Stimulated activated CD4-positive, alpha-beta T cell treated with anti-CD3 and anti-CD28 coated beads, TNF-alpha, amount 100 ng/mL, for 1 hour (primary cell): ENCODE results near the gene RTN4R.
"Not testable (repeated sequence)": the region's sequence is repeated elsewhere in the genome, so short reads cannot be mapped to it uniquely, and the experiment has no call there.

ENCODE experiments used
- DNase-seq, 3 donors: peaks; one replicate each; pipeline ENCODE4 v3.0.0-alpha.2; 2020; ENCODE audit warnings: low read depth in 3 of 3, low spot score in 1 of 3

RTN4R gene

GRCh38 chr22:20305894-20306645, 38.0 kb upstream of the RTN4R start:
- no peak for DNase-seq

- DNase-seq: not testable (repeated sequence)
These were observed 37.2 kb upstream of the RTN4R start for GRCh38 chr22:20305230-20305893.

GRCh38 chr22:20304646-20305045, 36.5 kb upstream of the RTN4R start:
- DNase-seq: no peak

- DNase-seq: not testable (repeated sequence)
These were observed 35.1 kb upstream of the RTN4R start for GRCh38 chr22:20303229-20303534.

GRCh38 chr22:20302438-20303228, 34.5 kb upstream of the RTN4R start:
- no peak for DNase-seq

GRCh38 chr22:20299746-20300136, 31.6 kb upstream of the RTN4R start:
- DNase-seq: no peak

GRCh38 chr22:20298803-20299745, 31.0 kb upstream of the RTN4R start:
- peak; percentile 79 to 92 (median 85) for DNase-seq

GRCh38 chr22:20298110-20298802, 30.1 kb upstream of the RTN4R start:
- DNase-seq: no peak

- no peak for DNase-seq
These were observed 29.4 kb upstream of the RTN4R start for GRCh38 chr22:20297414-20298109.

- no peak for DNase-seq
These were observed 28.5 kb upstream of the RTN4R start for GRCh38 chr22:20296598-20296997.

- DNase-seq: no peak
These were observed 27.3 kb upstream of the RTN4R start for GRCh38 chr22:20295262-20296064.

- no peak for DNase-seq
These were observed 24.6 kb upstream of the RTN4R start for GRCh38 chr22:20292673-20293232.

GRCh38 chr22:20292108-20292507, 24.0 kb upstream of the RTN4R start:
- no peak for DNase-seq

- DNase-seq: no peak
These were observed 23.5 kb upstream of the RTN4R start for GRCh38 chr22:20291604-20292063.

- DNase-seq: no peak
These were observed 23.1 kb upstream of the RTN4R start for GRCh38 chr22:20291249-20291586.

- no peak for DNase-seq
These were observed 22.6 kb upstream of the RTN4R start for GRCh38 chr22:20290578-20291248.

- DNase-seq: no peak
These were observed 21.9 kb upstream of the RTN4R start for GRCh38 chr22:20290045-20290392.
